K562 (cell line): Measurements from ENCODE around the gene C2. TPM values are rescaled to one million over a fixed set of nuclear protein-coding genes. Genes with fewer than 3 reads are reported as not detected.

ENCODE experiments used
- ARID3B ChIP-seq: fragments of 250-450 bp; sonication (Bioruptor Pico); IDR thresholded peaks from 2 replicates; pipeline ENCODE4 v1.4.0; 2020; ENCODE audit warnings: borderline replicate concordance
- BCOR ChIP-seq: fragments of 450-650 bp; IDR thresholded peaks from 2 replicates; pipeline ENCODE4 v1.6.1; 2016
- CBX8 ChIP-seq: fragments of 200-600 bp; sonication (generic); IDR thresholded peaks from 2 replicates; pipeline ENCODE4 v1.6.1; 2012; ENCODE audit warnings: borderline replicate concordance, mixed run types, low read depth, mild to moderate bottlenecking, moderate library complexity, mixed read lengths, low read length, control low read depth, inconsistent platforms; ENCODE audit not compliant: poor library complexity, severe bottlenecking; ENCODE audit errors: extremely low read depth
- E2F4 ChIP-seq: sonication (generic); formaldehyde crosslinking; IDR thresholded peaks from 2 replicates; pipeline ENCODE4 v1.8.0; 2022; ENCODE audit warnings: mild to moderate bottlenecking, low read depth, missing genetic modification reagents
- HDAC3 ChIP-seq: fragments of 450-650 bp; IDR thresholded peaks from 2 replicates; pipeline ENCODE4 v1.6.1; 2018; ENCODE audit warnings: borderline replicate concordance, mild to moderate bottlenecking, moderate library complexity; ENCODE audit not compliant: partially characterized antibody
- NFYB ChIP-seq: IDR thresholded peaks from 2 replicates; pipeline ENCODE4 v1.6.1; 2011; ENCODE audit warnings: mild to moderate bottlenecking, moderate library complexity; ENCODE audit not compliant: insufficient read length; ENCODE audit errors: extremely low read depth
- POLR2AphosphoS2 ChIP-seq: IDR thresholded peaks from 2 replicates; pipeline ENCODE4 v1.6.1; 2012; ENCODE audit warnings: low read length, improper control_type of control experiment
- PTTG1 ChIP-seq: fragments of 450-650 bp; IDR thresholded peaks from 2 replicates; pipeline ENCODE4 v1.6.1; 2016; ENCODE audit warnings: low read depth, mild to moderate bottlenecking, missing genetic modification characterization, missing compliant biosample characterization
- RFX1 ChIP-seq: fragments of 450-650 bp; IDR thresholded peaks from 2 replicates; pipeline ENCODE4 v1.6.1; 2016; ENCODE audit warnings: mild to moderate bottlenecking, moderate library complexity
- SIN3B ChIP-seq: fragments of 450-650 bp; IDR thresholded peaks from 2 replicates; pipeline ENCODE4 v1.6.1; 2017; ENCODE audit warnings: low read depth, mild to moderate bottlenecking, moderate library complexity
- TEAD2 ChIP-seq: fragments of 450-650 bp; IDR thresholded peaks from 2 replicates; pipeline ENCODE4 v1.6.1; 2016; ENCODE audit warnings: missing genetic modification characterization, control low read depth, missing compliant biosample characterization
- ZNF124 ChIP-seq: sonication (generic); formaldehyde crosslinking; IDR thresholded peaks from 2 replicates; pipeline ENCODE4 v1.8.1; 2022; ENCODE audit warnings: missing genetic modification reagents
- polyA plus RNA-seq, 8 experiments: library from polyadenylated mRNA; depleted of rRNA in 4 of 8; stranded (reverse) in 5 of 8; unstranded in 3 of 8; fragments of >200 nt; fragmentation: Nextera tagmentation in 2 of 8; fragmentation: Illumina TruSeq in 1 of 8; extraction: Ambion mirVana in 2 of 8; extraction: Trizol in 1 of 8; gene quantifications; 2 replicates each; pipeline versions ENCODE4 v1.2.1 to v1.2.3, GENCODE V29; 2011 to 2014; ENCODE audit warnings: inconsistent platforms in 1 of 8, missing spikeins in 1 of 8
- total RNA-seq, 7 experiments: library from RNA; depleted of rRNA in 6 of 7; stranded (reverse); fragments of >200 nt in 6 of 7; fragmentation: Illumina TruSeq in 2 of 7; extraction: Trizol in 2 of 7; gene quantifications; 2 replicates each; pipeline versions ENCODE4 v1.2.1 to v1.2.3, GENCODE V29; 2011 to 2021; ENCODE audit warnings: low replicate concordance in 1 of 7
- TF ChIP-seq, protein P1 (sequence below): sonication (generic); formaldehyde crosslinking; IDR thresholded peaks from 2 replicates; pipeline ENCODE4 v1.8.0; 2023; ENCODE audit warnings: mild to moderate bottlenecking, missing genetic modification reagents
- TF ChIP-seq, protein P2 (sequence below): sonication (generic); formaldehyde crosslinking; IDR thresholded peaks from 2 replicates; pipeline ENCODE4 v1.8.1; 2023; ENCODE audit warnings: mild to moderate bottlenecking, missing genetic modification reagents
- TF ChIP-seq, protein P3 (sequence below): fragments of 450-650 bp; formaldehyde crosslinking; IDR thresholded peaks from 2 replicates; pipeline ENCODE4 v1.4.0; 2020; ENCODE audit warnings: mild to moderate bottlenecking

Gene C2
- total and polyA plus RNA-seq, 9 of the 15 experiments (the other 6 are each of a cell fraction or from before 2014, with no cell fraction given) = 0.05 to 1.1 (median 0.39) TPM; not detected in 1

DNA sequence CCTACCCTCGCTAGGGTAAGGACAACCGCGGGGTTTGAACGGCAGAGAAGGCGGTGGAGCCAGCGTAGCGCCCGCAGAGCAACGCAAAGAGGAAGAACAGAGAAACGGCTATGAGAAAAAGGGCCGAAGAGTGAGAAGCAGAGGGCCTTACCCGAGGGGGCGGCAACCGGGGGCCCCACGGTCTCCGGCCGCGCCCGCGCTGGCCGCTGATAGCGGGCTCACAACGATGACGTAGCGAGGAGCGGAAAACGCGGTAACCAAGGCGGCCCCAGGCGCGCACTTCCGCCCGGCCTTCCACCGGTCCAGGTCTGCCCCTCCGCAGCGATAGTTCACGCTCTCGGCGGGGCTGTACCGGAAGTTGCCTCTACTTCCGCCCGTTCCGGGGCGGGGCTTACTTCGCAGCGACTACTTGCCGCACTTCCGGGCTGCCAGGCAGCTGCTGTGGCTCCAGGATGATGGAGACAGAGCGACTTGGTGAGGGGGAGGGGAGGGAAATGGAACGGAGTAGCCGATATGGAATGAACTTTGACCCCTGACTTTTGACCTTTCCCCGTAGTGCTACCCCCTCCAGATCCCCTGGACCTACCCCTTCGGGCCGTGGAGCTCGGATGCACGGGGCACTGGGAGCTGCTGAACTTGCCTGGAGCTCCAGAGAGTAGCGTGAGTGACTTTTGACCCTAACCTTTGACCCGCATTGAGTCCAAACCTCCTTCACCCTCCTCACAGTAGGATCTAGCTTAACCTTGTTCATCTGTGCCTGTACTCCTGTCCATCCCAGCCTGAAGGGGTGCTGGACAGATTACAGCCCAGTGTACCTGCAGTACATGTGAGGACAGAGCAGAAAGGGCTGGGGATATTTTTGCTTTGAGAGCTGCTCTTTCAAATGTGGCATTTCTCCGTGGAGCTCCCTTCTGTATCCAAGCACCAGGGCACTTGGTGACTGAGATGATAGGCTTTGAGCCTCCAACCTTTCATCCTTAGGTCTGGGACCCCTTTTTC is 31.5 kb downstream of the C2 start, which contains the start of the genes NELFE and SKIC2 (continued):
- TF ChIP-seq, protein P1, sequence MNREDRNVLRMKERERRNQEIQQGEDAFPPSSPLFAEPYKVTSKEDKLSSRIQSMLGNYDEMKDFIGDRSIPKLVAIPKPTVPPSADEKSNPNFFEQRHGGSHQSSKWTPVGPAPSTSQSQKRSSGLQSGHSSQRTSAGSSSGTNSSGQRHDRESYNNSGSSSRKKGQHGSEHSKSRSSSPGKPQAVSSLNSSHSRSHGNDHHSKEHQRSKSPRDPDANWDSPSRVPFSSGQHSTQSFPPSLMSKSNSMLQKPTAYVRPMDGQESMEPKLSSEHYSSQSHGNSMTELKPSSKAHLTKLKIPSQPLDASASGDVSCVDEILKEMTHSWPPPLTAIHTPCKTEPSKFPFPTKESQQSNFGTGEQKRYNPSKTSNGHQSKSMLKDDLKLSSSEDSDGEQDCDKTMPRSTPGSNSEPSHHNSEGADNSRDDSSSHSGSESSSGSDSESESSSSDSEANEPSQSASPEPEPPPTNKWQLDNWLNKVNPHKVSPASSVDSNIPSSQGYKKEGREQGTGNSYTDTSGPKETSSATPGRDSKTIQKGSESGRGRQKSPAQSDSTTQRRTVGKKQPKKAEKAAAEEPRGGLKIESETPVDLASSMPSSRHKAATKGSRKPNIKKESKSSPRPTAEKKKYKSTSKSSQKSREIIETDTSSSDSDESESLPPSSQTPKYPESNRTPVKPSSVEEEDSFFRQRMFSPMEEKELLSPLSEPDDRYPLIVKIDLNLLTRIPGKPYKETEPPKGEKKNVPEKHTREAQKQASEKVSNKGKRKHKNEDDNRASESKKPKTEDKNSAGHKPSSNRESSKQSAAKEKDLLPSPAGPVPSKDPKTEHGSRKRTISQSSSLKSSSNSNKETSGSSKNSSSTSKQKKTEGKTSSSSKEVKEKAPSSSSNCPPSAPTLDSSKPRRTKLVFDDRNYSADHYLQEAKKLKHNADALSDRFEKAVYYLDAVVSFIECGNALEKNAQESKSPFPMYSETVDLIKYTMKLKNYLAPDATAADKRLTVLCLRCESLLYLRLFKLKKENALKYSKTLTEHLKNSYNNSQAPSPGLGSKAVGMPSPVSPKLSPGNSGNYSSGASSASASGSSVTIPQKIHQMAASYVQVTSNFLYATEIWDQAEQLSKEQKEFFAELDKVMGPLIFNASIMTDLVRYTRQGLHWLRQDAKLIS (CRISPR knock-in tag) = peak; percentile 83; the same call in 1 of the 2 replicates
- TF ChIP-seq BCOR = peak; percentile 53
- no peak for TF ChIP-seq POLR2AphosphoS2
- TF ChIP-seq, protein P2, sequence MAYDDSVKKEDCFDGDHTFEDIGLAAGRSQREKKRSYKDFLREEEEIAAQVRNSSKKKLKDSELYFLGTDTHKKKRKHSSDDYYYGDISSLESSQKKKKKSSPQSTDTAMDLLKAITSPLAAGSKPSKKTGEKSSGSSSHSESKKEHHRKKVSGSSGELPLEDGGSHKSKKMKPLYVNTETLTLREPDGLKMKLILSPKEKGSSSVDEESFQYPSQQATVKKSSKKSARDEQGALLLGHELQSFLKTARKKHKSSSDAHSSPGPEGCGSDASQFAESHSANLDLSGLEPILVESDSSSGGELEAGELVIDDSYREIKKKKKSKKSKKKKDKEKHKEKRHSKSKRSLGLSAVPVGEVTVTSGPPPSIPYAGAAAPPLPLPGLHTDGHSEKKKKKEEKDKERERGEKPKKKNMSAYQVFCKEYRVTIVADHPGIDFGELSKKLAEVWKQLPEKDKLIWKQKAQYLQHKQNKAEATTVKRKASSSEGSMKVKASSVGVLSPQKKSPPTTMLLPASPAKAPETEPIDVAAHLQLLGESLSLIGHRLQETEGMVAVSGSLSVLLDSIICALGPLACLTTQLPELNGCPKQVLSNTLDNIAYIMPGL (CRISPR knock-in tag) = no peak; the same call in 1 of the 2 replicates
- peak; percentile 91 for TF ChIP-seq RFX1
- TF ChIP-seq NFYB = no peak
- TF ChIP-seq, protein P3, sequence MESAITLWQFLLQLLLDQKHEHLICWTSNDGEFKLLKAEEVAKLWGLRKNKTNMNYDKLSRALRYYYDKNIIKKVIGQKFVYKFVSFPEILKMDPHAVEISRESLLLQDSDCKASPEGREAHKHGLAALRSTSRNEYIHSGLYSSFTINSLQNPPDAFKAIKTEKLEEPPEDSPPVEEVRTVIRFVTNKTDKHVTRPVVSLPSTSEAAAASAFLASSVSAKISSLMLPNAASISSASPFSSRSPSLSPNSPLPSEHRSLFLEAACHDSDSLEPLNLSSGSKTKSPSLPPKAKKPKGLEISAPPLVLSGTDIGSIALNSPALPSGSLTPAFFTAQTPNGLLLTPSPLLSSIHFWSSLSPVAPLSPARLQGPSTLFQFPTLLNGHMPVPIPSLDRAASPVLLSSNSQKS (CRISPR knock-in tag) = 0 out of 2 replicates have a peak, but pooled peaks have one; percentile 39
- TF ChIP-seq CBX8 = no peak
- TF ChIP-seq ARID3B (CRISPR knock-in tag) = peak; percentile 95; the same call in 1 of the 2 replicates
- TF ChIP-seq TEAD2 (tag) = peak; percentile 40; the same call in 1 of the 2 replicates
- peak; percentile 84 for TF ChIP-seq PTTG1 (tag)
- peak; percentile 91 for TF ChIP-seq SIN3B
- TF ChIP-seq E2F4 (CRISPR knock-in tag) = no peak
- TF ChIP-seq HDAC3 = no peak
- TF ChIP-seq ZNF124 (CRISPR knock-in tag) = no peak
